Measurements from ENCODE around the gene ST8SIA2.

The ST8SIA2 gene

GRCh38 chr15:92366381-92366780 is 27.3 kb upstream of the ST8SIA2 start:
- Histone ChIP-seq H3K27ac (ENCODE audit: low read depth, low read length) (no peak overlapping the region), H3K4me3 (ENCODE audit: low read depth, low read length) (no peak overlapping the region), H3K9me3 (ENCODE audit: insufficient read depth, low read depth, low read length) (no peaks in the 10 kb centered on the region), H3K23ac (ENCODE audit: low read length) (no peak overlapping the region), H3K18ac (ENCODE audit: low read length) (no peak overlapping the region), H4K91ac (ENCODE audit: low read depth, low read length) (no peak overlapping the region), H2AFZ (ENCODE audit: insufficient read depth, low read length, poor library complexity) (no peak overlapping the region), H3K9ac (ENCODE audit: low read length) (no peak overlapping the region), H4K12ac (ENCODE audit: low read depth, low read length) (no peak overlapping the region), H3K79me2 (ENCODE audit: control insufficient read depth, insufficient read depth, low read length, poor library complexity) (no peaks in the 10 kb centered on the region), H2BK5ac (ENCODE audit: low read depth, low read length, poor library complexity) (no peak overlapping the region), H3K4me1 (ENCODE audit: control insufficient read depth in 1 of 2, insufficient read depth in 2 of 2, low read length in 2 of 2) (no peaks in the 10 kb centered on the region), H3K79me1 (ENCODE audit: low read length) (no peaks in the 10 kb centered on the region), H3K27me3 (ENCODE audit: insufficient read depth, low read length) (no peaks in the 10 kb centered on the region), H3K14ac (ENCODE audit: low read length) (no peak overlapping the region), H3K4ac (ENCODE audit: low read depth, low read length) (no peak overlapping the region), H2AK5ac (ENCODE audit: low read length) (no peak overlapping the region), H2BK120ac (ENCODE audit: insufficient read depth, low read length, poor library complexity) (no peak overlapping the region), H3K36me3 (ENCODE audit: control insufficient read depth in 1 of 2, insufficient read depth in 2 of 2, low read length in 2 of 2) (no peaks in the 10 kb centered on the region), H3K4me2 (ENCODE audit: low read length) (no peak overlapping the region), H4K8ac (ENCODE audit: low read depth, low read length) (no peak overlapping the region), H2BK12ac (ENCODE audit: low read length) (no peak overlapping the region)
- no peak for DNase-seq
- no CpG with 5 or more reads among the region's 5 CpGs for WGBS (ENCODE audit: extremely low coverage, insufficient coverage, insufficient read length)

GRCh38 chr15:92375057-92375456 is 18.6 kb upstream of the ST8SIA2 start:
- Histone ChIP-seq H4K12ac (ENCODE audit: low read depth, low read length) (no peak overlapping the region), H3K4ac (ENCODE audit: low read depth, low read length) (no peak overlapping the region), H3K14ac (ENCODE audit: low read length) (no peak overlapping the region), H2BK120ac (ENCODE audit: insufficient read depth, low read length, poor library complexity) (no peak overlapping the region), H2BK5ac (ENCODE audit: low read depth, low read length, poor library complexity) (no peak overlapping the region), H3K4me2 (ENCODE audit: low read length) (no peak overlapping the region), H2AK5ac (ENCODE audit: low read length) (no peak overlapping the region), H3K27ac (ENCODE audit: low read depth, low read length) (no peak overlapping the region), H3K18ac (ENCODE audit: low read length) (no peak overlapping the region), H3K79me1 (ENCODE audit: low read length) (no peaks in the 10 kb centered on the region), H3K4me1 (ENCODE audit: control insufficient read depth in 1 of 2, insufficient read depth in 2 of 2, low read length in 2 of 2) (no peaks in the 10 kb centered on the region), H4K8ac (ENCODE audit: low read depth, low read length) (no peak overlapping the region), H3K36me3 (ENCODE audit: control insufficient read depth in 1 of 2, insufficient read depth in 2 of 2, low read length in 2 of 2) (no peaks in the 10 kb centered on the region), H3K9ac (ENCODE audit: low read length) (no peak overlapping the region), H3K9me3 (ENCODE audit: insufficient read depth, low read depth, low read length) (peaks cover 2% of the 10 kb centered on the region), H2BK12ac (ENCODE audit: low read length) (no peak overlapping the region), H4K91ac (ENCODE audit: low read depth, low read length) (no peak overlapping the region), H3K4me3 (ENCODE audit: low read depth, low read length) (no peak overlapping the region), H3K23ac (ENCODE audit: low read length) (no peak overlapping the region), H3K27me3 (ENCODE audit: insufficient read depth, low read length) (no peaks in the 10 kb centered on the region), H3K79me2 (ENCODE audit: control insufficient read depth, insufficient read depth, low read length, poor library complexity) (no peaks in the 10 kb centered on the region), H2AFZ (ENCODE audit: insufficient read depth, low read length, poor library complexity) (no peak overlapping the region)
- WGBS (ENCODE audit: extremely low coverage, insufficient coverage, insufficient read length): no CpG with 5 or more reads among the region's 1 CpG
- peak in 1 of 2 donors; percentile 29 for DNase-seq

GRCh38 chr15:92376109-92376508 is 17.6 kb upstream of the ST8SIA2 start:
- H3K14ac ChIP-seq (ENCODE audit: low read length): no peak overlapping the region
- WGBS (ENCODE audit: extremely low coverage, insufficient coverage, insufficient read length): no CpG with 5 or more reads among the region's 3 CpGs

GRCh38 chr15:92377083-92377789 is 16.4 kb upstream of the ST8SIA2 start:
- H2BK5ac ChIP-seq (ENCODE audit: low read depth, low read length, poor library complexity): no peak overlapping the region
- no peaks in the 10 kb centered on the region for H3K4me1 ChIP-seq (ENCODE audit: control insufficient read depth in 1 of 2, insufficient read depth in 2 of 2, low read length in 2 of 2)
- no peaks in the 10 kb centered on the region for H3K27me3 ChIP-seq (ENCODE audit: insufficient read depth, low read length)
- no peaks in the 10 kb centered on the region for H3K79me1 ChIP-seq (ENCODE audit: low read length)
- H4K12ac ChIP-seq (ENCODE audit: low read depth, low read length): no peak overlapping the region
- no peak overlapping the region for H4K8ac ChIP-seq (ENCODE audit: low read depth, low read length)
- peaks cover 2% of the 10 kb centered on the region for H3K9me3 ChIP-seq (ENCODE audit: insufficient read depth, low read depth, low read length)
- no peak overlapping the region for H3K4ac ChIP-seq (ENCODE audit: low read depth, low read length)
- H3K79me2 ChIP-seq (ENCODE audit: control insufficient read depth, insufficient read depth, low read length, poor library complexity): no peaks in the 10 kb centered on the region
- H4K91ac ChIP-seq (ENCODE audit: low read depth, low read length): no peak overlapping the region
- H3K27ac ChIP-seq (ENCODE audit: low read depth, low read length): no peak overlapping the region
- H2AK5ac ChIP-seq (ENCODE audit: low read length): no peak overlapping the region
- no peak overlapping the region for H3K4me3 ChIP-seq (ENCODE audit: low read depth, low read length)
- no peak overlapping the region for H2BK120ac ChIP-seq (ENCODE audit: insufficient read depth, low read length, poor library complexity)
- peak in 1 of 2 donors; percentile 16 for DNase-seq
- H3K9ac ChIP-seq (ENCODE audit: low read length): no peak overlapping the region
- no peak overlapping the region for H3K4me2 ChIP-seq (ENCODE audit: low read length)
- no peak overlapping the region for H3K23ac ChIP-seq (ENCODE audit: low read length)
- no peaks in the 10 kb centered on the region for H3K36me3 ChIP-seq (ENCODE audit: control insufficient read depth in 1 of 2, insufficient read depth in 2 of 2, low read length in 2 of 2)
- H3K14ac ChIP-seq (ENCODE audit: low read length): no peak overlapping the region
- no CpG with 5 or more reads among the region's 10 CpGs for WGBS (ENCODE audit: extremely low coverage, insufficient coverage, insufficient read length)
- H3K18ac ChIP-seq (ENCODE audit: low read length): no peak overlapping the region
- no peak overlapping the region for H2BK12ac ChIP-seq (ENCODE audit: low read length)
- H2AFZ ChIP-seq (ENCODE audit: insufficient read depth, low read length, poor library complexity): no peak overlapping the region

More at GRCh38 chr15:92376109-92376508, 17.6 kb upstream of the ST8SIA2 start:
- Histone ChIP-seq H4K12ac (ENCODE audit: low read depth, low read length) (no peak overlapping the region), H2BK12ac (ENCODE audit: low read length) (no peak overlapping the region), H3K9me3 (ENCODE audit: insufficient read depth, low read depth, low read length) (peaks cover 2% of the 10 kb centered on the region), H2AFZ (ENCODE audit: insufficient read depth, low read length, poor library complexity) (no peak overlapping the region), H4K8ac (ENCODE audit: low read depth, low read length) (no peak overlapping the region), H3K4me1 (ENCODE audit: control insufficient read depth in 1 of 2, insufficient read depth in 2 of 2, low read length in 2 of 2) (no peaks in the 10 kb centered on the region), H3K27ac (ENCODE audit: low read depth, low read length) (no peak overlapping the region), H3K36me3 (ENCODE audit: control insufficient read depth in 1 of 2, insufficient read depth in 2 of 2, low read length in 2 of 2) (no peaks in the 10 kb centered on the region), H3K79me1 (ENCODE audit: low read length) (no peaks in the 10 kb centered on the region), H3K18ac (ENCODE audit: low read length) (no peak overlapping the region), H2BK5ac (ENCODE audit: low read depth, low read length, poor library complexity) (no peak overlapping the region), H2BK120ac (ENCODE audit: insufficient read depth, low read length, poor library complexity) (no peak overlapping the region), H3K27me3 (ENCODE audit: insufficient read depth, low read length) (no peaks in the 10 kb centered on the region), H3K23ac (ENCODE audit: low read length) (no peak overlapping the region), H3K9ac (ENCODE audit: low read length) (no peak overlapping the region), H2AK5ac (ENCODE audit: low read length) (no peak overlapping the region), H3K4ac (ENCODE audit: low read depth, low read length) (no peak overlapping the region), H4K91ac (ENCODE audit: low read depth, low read length) (no peak overlapping the region), H3K4me2 (ENCODE audit: low read length) (no peak overlapping the region), H3K4me3 (ENCODE audit: low read depth, low read length) (no peak overlapping the region), H3K79me2 (ENCODE audit: control insufficient read depth, insufficient read depth, low read length, poor library complexity) (no peaks in the 10 kb centered on the region)
- no peak for DNase-seq
